ENCODE data around the gene BMF.
"Not testable (repeated sequence)": the region's sequence is repeated elsewhere in the genome, so short reads cannot be mapped to it uniquely, and the experiment has no call there.

BMF gene, protein sequence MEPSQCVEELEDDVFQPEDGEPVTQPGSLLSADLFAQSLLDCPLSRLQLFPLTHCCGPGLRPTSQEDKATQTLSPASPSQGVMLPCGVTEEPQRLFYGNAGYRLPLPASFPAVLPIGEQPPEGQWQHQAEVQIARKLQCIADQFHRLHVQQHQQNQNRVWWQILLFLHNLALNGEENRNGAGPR

DNA sequence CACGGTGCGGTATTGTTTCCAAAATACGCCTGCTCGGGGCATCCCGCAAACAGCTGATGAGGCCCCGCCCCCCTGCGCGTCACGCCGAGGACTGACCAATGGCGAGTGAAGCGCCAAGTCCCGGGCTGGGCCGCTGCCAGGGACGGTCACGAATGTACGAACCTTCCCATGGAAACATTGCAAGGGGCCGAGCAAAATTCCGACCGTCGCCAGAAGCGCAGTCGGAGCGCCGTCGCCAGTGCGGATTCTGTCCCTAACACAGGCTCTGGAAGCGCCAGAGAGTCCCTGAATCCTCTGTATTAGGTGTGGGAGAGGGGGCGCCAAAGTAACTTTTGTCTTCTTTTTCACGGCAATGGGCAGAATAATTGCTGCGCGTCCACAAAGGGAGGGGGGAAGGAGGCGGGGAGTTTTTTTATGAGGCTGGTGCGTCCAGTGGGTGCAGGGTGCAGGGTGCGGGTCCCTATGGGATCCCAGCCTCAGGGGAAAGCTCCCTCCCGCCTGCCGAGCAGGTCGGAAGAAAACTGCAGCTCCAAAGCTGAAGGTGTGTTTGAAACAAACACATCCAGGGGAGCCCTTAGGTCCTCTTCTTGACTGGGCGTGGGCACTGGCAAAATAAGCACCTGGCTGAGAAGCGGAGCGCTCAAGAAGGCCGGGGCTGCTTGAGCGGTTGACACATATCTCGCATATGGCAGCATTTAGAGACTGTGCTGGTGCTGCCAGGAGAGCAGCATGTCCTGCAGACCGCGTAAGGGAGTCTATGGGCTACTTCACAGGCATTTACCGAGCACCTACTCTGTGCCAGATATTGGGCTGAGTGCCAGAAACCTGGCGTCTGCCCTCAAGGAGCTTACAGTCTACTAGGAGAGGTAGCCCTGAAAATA is at the start of gene BMF:
Gene BMF, minus strand, starts transcription at position 25 of the 881 bp plus-strand sequence. CDS start 2,793 bp downstream, outside the sequence.
- peak; percentile 97 for DNase-seq

- DNase-seq, result no peak
Observed at GRCh38 chr15:40157778-40158447, 49.2 kb upstream of the BMF start.

DNA sequence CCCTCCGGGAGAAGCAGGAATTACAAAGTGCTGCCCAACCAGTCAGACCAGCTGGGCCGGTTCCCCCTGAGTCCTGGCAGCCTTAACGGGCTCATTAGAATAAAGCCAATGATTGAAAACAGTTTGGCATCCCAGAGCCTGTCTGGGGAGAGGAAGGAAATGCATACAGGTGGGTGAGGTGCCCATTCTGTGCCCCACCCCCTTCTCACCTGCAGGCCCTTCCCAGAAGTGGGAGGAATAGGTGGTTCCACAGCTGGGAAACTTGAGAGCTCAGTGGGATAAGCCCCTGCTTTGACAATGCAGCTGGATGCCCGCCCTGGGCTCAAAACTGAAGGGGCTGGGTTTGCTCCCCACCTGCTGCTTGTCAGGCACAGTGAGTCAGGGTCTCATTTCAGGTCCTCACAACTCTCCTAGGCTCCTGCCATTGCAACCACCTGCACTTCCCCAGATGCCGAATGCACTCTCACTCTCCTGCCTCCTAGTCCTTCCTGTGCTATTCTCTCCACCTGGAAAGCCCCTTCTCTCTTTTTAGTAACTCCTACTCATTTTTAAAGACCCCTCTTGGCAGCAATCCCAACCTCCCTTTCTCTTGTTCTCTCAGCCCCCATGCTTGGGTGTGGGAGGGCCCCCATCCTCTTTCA is 46.7 kb upstream of the BMF start:
- no peak for DNase-seq

GRCh38 chr15:40154821-40155220 is 46.1 kb upstream of the BMF start:
- not testable (repeated sequence) for DNase-seq

GRCh38 chr15:40151991-40152390 is 43.3 kb upstream of the BMF start:
- no peak for DNase-seq

DNA sequence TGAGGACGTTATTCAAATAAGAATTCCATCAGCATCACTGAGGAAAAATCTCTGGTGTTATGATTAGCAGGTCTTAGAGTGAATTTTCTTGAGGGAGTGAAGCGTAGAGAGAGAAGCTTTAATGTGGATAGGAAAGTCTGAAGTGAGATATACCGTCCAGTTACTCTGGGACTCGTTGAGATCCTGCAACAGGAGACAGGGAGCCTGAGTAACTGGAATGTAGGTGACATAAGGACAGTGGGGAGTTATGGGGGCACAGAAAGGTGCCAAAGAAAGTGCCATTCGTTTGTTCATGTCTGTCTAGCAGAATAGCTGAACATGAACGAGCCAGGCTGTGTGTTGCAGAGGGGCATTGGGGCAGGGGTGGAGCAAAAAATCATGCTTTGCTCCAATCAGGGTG is 42.8 kb upstream of the BMF start:
- no peak for DNase-seq

GRCh38 chr15:40150163-40150925 is 41.7 kb upstream of the BMF start:
- DNase-seq, result no peak

GRCh38 chr15:40149339-40149738 is 40.7 kb upstream of the BMF start:
- DNase-seq, result no peak

- no peak for DNase-seq
Observed at GRCh38 chr15:40146037-40146436, 37.4 kb upstream of the BMF start.

DNA sequence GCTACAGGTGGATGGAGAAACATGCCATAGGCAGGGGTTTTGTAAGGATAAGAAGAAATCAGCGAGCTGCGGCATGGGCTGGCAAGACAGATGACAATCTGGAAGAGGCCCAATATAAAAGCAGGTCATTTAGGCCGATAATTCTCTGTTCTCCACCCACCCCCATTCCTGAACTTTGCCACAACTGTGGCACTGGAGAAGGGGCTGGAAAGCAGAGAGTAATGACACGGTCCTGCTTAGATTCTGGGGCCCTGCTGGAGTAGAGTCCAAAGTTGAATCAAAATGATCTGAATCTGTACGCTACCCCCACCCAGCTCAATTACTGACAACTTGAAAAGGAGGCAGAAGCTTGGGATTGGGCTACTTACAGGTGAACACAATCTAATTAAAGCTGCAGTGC is 33.7 kb upstream of the BMF start:
- DNase-seq, result no peak

DNA sequence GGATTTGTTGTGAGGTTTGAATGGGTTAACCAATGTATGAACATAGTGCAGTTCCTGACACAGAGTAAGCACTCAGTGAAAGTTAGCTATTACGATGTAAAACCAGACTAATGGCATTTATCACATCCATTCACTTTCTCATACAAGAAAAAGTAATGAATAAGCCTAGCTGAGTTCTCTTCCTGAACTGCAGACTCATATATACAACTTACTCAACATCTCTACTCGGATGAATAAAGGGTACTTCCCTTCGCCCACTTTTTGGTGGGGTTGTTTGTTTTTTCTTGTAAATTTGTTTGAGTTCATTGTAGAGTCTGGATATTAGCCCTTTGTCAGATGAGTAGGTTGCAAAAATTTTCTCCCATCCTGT is 29.5 kb upstream of the BMF start:
- not testable (repeated sequence) for DNase-seq

DNA sequence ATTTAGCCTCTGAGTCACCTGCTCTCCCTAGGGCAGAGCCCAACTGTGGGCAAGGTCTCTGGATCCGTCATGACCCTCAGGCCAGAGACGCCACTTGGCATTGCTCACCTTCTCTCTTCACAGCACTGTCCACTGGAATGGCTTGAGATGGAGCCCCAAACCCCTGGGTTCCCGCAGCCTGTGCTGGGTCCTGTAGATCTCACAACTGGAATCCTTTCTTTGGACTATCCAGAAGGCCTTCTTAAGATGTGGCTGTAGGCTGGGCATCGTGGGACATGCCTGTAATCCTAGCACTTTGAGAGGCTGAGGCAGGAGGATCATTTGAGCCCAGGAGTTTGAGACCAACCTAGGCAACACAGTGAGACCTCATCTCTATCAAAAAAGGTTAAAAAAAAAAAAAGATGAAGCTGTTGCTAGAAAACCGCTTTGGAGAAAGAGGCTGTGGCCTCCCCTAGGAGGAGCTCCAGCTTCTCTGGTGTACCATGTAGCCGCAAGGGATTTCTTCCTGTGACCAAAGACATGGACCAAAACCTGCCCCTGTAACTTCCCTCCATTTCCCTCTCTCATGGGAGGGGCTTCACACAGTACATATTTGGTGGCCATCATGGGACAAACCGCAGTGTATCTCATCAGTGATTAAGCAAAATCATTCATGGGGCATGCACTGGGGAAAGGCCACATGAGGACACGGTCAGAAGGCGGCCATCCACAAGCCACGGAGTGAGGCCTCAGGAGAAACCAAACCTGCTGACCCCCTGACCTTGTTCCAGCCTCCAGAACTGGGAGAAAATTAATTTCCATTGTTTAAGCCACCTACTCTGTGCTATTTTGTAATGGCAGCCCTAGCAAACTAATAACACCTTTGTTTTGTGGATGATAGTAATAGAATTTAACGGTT is 28.9 kb upstream of the BMF start:
- no peak for DNase-seq

GRCh38 chr15:40136470-40137302 is 28.0 kb upstream of the BMF start:
- no peak for DNase-seq

- not testable (repeated sequence) for DNase-seq
Observed at GRCh38 chr15:40135846-40136450, 27.3 kb upstream of the BMF start.

GRCh38 chr15:40134885-40135284 is 26.2 kb upstream of the BMF start:
- DNase-seq, result no peak

- DNase-seq, result no peak
Observed at GRCh38 chr15:40133544-40133943, 24.9 kb upstream of the BMF start.

DNA sequence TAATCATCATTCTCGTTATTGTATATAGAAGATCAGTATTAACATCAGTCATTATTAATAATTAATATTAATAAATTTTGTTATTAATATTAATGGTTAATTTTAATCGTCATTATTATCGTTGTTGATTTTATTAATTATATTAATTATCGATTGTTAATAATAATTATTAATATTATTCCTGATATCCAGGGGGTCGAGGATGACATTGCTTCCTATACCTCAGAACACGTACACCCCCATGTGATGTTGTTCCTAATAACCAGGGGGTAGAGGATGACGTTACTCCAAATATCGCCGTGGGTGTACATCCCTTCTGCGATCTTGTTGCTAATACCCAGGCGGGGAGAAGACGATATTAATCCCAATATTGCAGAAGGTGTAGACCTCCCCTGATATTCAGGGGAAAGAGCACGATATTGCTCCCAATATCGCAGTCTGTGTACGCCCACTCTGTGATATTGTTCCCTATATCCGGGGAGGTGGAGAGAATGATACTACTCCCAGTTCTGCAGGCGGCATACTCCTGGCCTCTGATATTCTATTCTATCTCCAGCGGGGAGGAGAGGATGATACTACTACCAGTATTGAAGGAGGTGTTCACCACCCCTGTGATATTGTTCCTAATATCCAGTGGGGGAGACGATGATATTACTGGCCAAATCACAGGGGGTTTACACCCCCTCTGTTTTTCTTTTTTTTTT is 22.3 kb upstream of the BMF start:
- no peak for DNase-seq

DNA sequence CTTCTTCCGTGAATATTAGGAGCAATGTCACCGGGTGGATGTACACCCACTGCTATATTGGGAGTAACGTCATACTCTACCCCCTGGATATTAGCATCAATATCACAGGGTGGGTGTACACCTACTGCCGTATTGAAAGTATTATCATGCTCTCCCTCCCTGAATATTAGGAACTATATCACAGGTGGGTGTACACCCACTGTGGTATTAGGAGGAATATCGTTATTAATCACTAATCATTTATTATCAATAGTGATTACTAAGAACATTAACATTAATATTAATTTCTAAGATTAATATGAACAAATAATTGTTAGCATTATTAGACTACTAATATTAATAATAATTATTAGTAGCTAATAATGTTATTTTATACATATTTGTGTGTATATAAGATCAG is 21.4 kb upstream of the BMF start:
- DNase-seq, result no peak
